ENCODE results near the gene DOCK4. TPM values are rescaled to one million over a fixed set of nuclear protein-coding genes. Genes with fewer than 3 reads are reported as not detected.

Gene DOCK4
- total and polyA plus RNA-seq, 2 of the 8 experiments (the other 6 are each of a cell fraction or from before 2014, with no cell fraction given): 5.1 to 23.6 TPM

- TF ChIP-seq, protein P1, sequence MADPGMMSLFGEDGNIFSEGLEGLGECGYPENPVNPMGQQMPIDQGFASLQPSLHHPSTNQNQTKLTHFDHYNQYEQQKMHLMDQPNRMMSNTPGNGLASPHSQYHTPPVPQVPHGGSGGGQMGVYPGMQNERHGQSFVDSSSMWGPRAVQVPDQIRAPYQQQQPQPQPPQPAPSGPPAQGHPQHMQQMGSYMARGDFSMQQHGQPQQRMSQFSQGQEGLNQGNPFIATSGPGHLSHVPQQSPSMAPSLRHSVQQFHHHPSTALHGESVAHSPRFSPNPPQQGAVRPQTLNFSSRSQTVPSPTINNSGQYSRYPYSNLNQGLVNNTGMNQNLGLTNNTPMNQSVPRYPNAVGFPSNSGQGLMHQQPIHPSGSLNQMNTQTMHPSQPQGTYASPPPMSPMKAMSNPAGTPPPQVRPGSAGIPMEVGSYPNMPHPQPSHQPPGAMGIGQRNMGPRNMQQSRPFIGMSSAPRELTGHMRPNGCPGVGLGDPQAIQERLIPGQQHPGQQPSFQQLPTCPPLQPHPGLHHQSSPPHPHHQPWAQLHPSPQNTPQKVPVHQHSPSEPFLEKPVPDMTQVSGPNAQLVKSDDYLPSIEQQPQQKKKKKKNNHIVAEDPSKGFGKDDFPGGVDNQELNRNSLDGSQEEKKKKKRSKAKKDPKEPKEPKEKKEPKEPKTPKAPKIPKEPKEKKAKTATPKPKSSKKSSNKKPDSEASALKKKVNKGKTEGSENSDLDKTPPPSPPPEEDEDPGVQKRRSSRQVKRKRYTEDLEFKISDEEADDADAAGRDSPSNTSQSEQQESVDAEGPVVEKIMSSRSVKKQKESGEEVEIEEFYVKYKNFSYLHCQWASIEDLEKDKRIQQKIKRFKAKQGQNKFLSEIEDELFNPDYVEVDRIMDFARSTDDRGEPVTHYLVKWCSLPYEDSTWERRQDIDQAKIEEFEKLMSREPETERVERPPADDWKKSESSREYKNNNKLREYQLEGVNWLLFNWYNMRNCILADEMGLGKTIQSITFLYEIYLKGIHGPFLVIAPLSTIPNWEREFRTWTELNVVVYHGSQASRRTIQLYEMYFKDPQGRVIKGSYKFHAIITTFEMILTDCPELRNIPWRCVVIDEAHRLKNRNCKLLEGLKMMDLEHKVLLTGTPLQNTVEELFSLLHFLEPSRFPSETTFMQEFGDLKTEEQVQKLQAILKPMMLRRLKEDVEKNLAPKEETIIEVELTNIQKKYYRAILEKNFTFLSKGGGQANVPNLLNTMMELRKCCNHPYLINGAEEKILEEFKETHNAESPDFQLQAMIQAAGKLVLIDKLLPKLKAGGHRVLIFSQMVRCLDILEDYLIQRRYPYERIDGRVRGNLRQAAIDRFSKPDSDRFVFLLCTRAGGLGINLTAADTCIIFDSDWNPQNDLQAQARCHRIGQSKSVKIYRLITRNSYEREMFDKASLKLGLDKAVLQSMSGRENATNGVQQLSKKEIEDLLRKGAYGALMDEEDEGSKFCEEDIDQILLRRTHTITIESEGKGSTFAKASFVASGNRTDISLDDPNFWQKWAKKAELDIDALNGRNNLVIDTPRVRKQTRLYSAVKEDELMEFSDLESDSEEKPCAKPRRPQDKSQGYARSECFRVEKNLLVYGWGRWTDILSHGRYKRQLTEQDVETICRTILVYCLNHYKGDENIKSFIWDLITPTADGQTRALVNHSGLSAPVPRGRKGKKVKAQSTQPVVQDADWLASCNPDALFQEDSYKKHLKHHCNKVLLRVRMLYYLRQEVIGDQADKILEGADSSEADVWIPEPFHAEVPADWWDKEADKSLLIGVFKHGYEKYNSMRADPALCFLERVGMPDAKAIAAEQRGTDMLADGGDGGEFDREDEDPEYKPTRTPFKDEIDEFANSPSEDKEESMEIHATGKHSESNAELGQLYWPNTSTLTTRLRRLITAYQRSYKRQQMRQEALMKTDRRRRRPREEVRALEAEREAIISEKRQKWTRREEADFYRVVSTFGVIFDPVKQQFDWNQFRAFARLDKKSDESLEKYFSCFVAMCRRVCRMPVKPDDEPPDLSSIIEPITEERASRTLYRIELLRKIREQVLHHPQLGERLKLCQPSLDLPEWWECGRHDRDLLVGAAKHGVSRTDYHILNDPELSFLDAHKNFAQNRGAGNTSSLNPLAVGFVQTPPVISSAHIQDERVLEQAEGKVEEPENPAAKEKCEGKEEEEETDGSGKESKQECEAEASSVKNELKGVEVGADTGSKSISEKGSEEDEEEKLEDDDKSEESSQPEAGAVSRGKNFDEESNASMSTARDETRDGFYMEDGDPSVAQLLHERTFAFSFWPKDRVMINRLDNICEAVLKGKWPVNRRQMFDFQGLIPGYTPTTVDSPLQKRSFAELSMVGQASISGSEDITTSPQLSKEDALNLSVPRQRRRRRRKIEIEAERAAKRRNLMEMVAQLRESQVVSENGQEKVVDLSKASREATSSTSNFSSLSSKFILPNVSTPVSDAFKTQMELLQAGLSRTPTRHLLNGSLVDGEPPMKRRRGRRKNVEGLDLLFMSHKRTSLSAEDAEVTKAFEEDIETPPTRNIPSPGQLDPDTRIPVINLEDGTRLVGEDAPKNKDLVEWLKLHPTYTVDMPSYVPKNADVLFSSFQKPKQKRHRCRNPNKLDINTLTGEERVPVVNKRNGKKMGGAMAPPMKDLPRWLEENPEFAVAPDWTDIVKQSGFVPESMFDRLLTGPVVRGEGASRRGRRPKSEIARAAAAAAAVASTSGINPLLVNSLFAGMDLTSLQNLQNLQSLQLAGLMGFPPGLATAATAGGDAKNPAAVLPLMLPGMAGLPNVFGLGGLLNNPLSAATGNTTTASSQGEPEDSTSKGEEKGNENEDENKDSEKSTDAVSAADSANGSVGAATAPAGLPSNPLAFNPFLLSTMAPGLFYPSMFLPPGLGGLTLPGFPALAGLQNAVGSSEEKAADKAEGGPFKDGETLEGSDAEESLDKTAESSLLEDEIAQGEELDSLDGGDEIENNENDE (IDR thresholded peaks at IDR 0.05; ENCODE audit: insufficient replicate concordance, low read length): no peak
- TF ChIP-seq EGR1 (IDR thresholded peaks at IDR 0.05; ENCODE audit: borderline replicate concordance, low read depth, low read length): no peak
- TF ChIP-seq SUZ12 (IDR thresholded peaks at IDR 0.05; ENCODE audit: low read length): no peak
- TF ChIP-seq TEAD4 (IDR thresholded peaks at IDR 0.05; ENCODE audit: low read depth, low read length): no peak
- TF ChIP-seq RFX5 (IDR thresholded peaks at IDR 0.05; ENCODE audit: borderline replicate concordance, low read depth, low read length): no peak
- TF ChIP-seq, protein P2, sequence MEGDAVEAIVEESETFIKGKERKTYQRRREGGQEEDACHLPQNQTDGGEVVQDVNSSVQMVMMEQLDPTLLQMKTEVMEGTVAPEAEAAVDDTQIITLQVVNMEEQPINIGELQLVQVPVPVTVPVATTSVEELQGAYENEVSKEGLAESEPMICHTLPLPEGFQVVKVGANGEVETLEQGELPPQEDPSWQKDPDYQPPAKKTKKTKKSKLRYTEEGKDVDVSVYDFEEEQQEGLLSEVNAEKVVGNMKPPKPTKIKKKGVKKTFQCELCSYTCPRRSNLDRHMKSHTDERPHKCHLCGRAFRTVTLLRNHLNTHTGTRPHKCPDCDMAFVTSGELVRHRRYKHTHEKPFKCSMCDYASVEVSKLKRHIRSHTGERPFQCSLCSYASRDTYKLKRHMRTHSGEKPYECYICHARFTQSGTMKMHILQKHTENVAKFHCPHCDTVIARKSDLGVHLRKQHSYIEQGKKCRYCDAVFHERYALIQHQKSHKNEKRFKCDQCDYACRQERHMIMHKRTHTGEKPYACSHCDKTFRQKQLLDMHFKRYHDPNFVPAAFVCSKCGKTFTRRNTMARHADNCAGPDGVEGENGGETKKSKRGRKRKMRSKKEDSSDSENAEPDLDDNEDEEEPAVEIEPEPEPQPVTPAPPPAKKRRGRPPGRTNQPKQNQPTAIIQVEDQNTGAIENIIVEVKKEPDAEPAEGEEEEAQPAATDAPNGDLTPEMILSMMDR (IDR thresholded peaks at IDR 0.05; ENCODE audit: control extremely low read depth in 1 of 3, insufficient read depth in 1 of 3, low read depth in 1 of 3, low read length in 3 of 3): no peak
- TF ChIP-seq SP1 (IDR thresholded peaks at IDR 0.05; ENCODE audit: low read depth, low read length): no peak
Observed at GRCh38 chr7:112156412-112156811, 49.8 kb downstream of the DOCK4 start (continued).

Measured in H1 (cell line).